Ammon's horn (tissue), 1 donor: ENCODE data around the gene CYP17A1.
"Not testable (repeated sequence)": the region's sequence is repeated elsewhere in the genome, so short reads cannot be mapped to it uniquely, and the experiment has no call there.

Source experiments
- DNase-seq: peaks from one replicate; pipeline ENCODE4 v3.0.0-alpha.2; 2016; ENCODE audit warnings: low spot score

CYP17A1 gene

GRCh38 chr10:102838276-102838927 lies 1.2 kb upstream of the CYP17A1 start:
- DNase-seq = not testable (repeated sequence)

- peak; percentile 89 for DNase-seq
These were observed 2.2 kb downstream of the CYP17A1 start for GRCh38 chr10:102835007-102835482.

- DNase-seq = no peak
These were observed 3.1 kb downstream of the CYP17A1 start for GRCh38 chr10:102834143-102834542.

GRCh38 chr10:102832987-102833386 lies 4.2 kb downstream of the CYP17A1 start:
- no peak for DNase-seq

- no peak for DNase-seq
These were observed 5.0 kb downstream of the CYP17A1 start for GRCh38 chr10:102832248-102832647.

GRCh38 chr10:102831322-102832071 lies 5.7 kb downstream of the CYP17A1 start:
- DNase-seq = no peak

- DNase-seq = no peak
These were observed 9.6 kb downstream of the CYP17A1 start for GRCh38 chr10:102827597-102827975.

- DNase-seq = no peak
These were observed 10.9 kb downstream of the CYP17A1 start for GRCh38 chr10:102826148-102826796.

GRCh38 chr10:102824664-102825063 lies 12.5 kb downstream of the CYP17A1 start:
- DNase-seq = no peak

- DNase-seq = no peak
These were observed 15.0 kb downstream of the CYP17A1 start for GRCh38 chr10:102822222-102822621.

GRCh38 chr10:102820008-102820407 lies 17.2 kb downstream of the CYP17A1 start:
- not testable (repeated sequence) for DNase-seq

- peak; percentile 38 for DNase-seq
These were observed 18.2 kb downstream of the CYP17A1 start for GRCh38 chr10:102819054-102819453.

GRCh38 chr10:102817175-102817574 lies 20.0 kb downstream of the CYP17A1 start:
- no peak for DNase-seq

- DNase-seq = peak; percentile 66
These were observed 21.2 kb downstream of the CYP17A1 start for GRCh38 chr10:102815790-102816549.

- DNase-seq = no peak
These were observed 22.1 kb downstream of the CYP17A1 start for GRCh38 chr10:102814873-102815661.

- no peak for DNase-seq
These were observed 22.8 kb downstream of the CYP17A1 start for GRCh38 chr10:102814453-102814871.

- no peak for DNase-seq
These were observed 23.3 kb downstream of the CYP17A1 start for GRCh38 chr10:102813734-102814452.

- no peak for DNase-seq
These were observed 24.1 kb downstream of the CYP17A1 start for GRCh38 chr10:102813017-102813541.

GRCh38 chr10:102812231-102812876 lies 24.9 kb downstream of the CYP17A1 start:
- DNase-seq = peak; percentile 57

- no peak for DNase-seq
These were observed 25.9 kb downstream of the CYP17A1 start for GRCh38 chr10:102811346-102811745.
